HG02798 (cell line): ENCODE results near the gene SPATC1L.
"Not testable (repeated sequence)": the region's sequence is repeated elsewhere in the genome, so short reads cannot be mapped to it uniquely, and the experiment has no call there.

Source experiments
- ATAC-seq: cut with Tn5 transposase; IDR thresholded peaks from one replicate; pipeline ENCODE4 v1.9.1; 2021; ENCODE audit warnings: mild to moderate bottlenecking; ENCODE audit not compliant: unreplicated experiment, poor library complexity

SPATC1L gene

DNA sequence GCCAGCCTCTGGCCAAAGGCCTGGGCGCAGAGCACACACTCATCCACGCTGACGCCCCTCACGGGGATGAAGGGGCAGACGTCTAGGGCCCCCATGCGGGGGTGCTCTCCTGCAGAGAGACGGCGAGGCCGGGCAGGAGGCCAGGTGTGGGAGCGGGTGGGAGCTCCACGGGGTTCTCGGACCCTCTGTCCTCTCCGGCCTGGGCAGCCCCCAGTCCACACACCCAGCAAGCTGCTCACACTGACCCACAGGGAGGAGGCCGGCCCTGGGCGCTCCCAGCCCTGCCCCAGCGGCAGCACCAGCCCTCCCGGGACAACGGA is 31.4 kb downstream of the SPATC1L start:
- no peak for ATAC-seq

DNA sequence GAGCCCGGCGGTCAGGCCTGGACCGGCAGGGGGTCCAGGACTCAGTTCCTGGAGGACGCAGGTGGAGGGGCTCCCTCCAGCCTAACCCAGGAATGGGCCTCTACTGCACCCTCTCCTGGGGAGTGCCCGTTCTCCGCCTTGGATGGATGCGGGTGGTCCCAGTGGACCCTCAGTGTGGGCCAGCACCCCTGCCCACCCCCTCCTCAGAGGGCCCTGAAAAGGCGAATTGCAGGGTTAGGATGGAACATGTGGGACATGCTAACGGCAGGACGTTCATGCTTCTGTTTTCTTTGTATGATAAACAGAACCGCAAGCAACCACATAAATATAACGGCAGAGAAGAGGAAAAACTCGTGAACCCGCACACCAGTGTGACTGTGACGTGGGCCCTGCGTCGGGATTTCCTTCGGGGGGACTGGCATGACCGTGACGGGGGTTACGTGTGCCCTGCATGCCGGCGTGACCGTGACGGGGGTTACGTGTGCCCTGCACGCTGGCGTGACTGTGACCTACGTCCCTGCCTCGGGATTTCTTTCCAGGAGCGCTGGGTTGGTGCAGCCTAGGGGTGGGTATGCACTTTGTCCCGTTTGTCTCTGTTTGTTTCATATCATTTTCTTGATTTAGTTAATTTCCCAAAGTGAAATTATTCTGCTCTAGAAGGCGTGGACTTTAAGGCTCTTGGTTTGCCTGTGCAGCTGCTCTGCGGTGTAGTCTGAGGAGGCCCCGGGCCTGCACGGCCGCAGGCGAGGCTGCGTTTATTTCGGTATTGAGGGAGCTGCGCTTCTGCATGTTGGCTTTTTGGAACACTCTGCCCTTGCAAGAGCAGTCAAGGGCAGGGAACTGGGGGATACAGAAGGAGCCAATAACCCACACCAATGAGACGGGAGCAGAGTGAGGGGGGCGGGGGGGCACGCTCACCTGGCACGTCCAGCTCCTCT is 32.0 kb downstream of the SPATC1L start:
- ATAC-seq, result no peak

DNA sequence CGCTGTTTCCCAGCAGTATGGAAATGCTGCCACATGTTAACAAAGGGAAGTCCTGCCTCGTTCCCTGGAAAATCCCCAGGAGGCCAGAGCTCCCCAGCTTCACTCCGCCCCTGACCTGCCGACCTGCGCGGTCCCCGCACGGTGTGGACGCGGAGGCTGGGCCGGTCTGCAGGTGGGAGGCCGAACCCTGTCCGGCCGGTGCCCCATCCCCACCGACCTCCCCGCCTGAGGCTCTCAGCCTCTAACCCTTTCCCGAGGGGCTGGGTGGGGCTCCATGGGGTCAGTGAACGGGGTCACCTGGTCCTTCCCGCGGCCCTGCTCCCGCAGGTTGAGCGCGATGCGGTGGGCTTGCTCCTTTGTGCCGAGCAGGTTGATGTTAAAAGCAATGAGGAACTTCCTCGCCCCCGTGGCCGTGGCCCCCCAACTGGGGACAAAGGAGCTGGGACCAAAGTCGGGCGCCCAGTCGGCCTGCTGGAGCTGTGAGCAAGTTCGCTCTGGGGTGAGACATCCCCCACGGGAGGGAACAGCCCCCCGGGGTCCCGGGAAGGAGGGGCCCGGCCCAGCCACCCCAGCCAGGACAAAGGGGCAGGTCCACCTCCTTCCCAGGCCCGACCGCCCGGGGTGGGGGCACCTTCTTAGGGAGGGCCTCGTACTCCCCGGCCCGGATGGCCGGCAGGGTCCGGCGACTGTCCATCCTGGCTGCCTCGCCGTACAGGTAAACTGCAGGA is 32.8 kb downstream of the SPATC1L start:
- ATAC-seq, result no peak

DNA sequence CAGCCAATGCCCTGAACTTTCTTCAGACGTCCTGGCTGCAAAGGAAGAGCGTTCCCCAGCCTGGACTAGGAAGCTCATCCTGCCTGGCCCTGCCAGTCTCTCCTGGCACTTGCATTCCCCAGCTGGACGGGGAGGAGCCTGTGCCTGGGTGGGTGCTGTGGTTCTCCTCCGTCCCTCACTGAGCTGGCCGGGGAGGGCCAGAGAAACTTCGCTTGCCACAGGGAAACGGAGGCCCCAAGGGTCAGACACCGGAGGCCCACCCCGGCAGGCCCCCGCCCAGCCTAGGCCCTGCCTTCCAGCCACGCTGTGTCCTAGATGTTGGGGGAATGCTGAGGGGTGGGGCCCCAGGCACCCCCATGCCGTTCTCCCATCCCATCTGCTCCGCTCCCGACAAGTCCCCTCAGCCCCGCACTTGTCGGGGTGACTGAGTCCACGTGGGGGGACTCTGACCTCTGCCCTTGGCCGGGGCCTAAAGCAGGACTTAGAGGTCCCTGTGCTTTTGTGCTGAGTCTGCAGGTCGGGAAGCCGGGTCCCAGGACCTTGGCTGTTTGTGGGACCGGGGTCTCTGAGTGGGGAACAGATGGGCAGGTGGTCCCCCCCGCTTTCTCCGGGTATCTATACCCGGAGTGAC is 33.7 kb downstream of the SPATC1L start:
- no peak for ATAC-seq

DNA sequence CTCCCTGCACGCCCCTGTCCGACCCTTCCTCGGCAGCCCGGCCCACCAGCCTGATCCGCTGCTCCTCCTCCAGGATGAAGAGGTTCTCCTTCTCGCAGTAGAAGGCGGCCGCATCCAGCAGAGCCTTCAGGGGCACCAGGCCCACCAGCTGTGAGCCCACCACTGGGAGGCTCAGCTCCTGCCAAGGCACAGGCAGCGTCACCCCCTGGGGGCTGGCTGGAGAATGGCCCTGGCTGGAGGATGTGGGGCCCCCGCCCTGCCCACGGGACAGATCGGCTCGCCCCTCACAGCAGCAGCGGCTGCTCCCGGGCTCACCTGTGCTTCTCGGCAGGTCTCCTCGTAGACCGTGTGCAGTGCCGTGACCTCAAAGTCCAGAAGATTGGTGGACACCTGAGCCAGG is 34.2 kb downstream of the SPATC1L start:
- no peak for ATAC-seq

DNA sequence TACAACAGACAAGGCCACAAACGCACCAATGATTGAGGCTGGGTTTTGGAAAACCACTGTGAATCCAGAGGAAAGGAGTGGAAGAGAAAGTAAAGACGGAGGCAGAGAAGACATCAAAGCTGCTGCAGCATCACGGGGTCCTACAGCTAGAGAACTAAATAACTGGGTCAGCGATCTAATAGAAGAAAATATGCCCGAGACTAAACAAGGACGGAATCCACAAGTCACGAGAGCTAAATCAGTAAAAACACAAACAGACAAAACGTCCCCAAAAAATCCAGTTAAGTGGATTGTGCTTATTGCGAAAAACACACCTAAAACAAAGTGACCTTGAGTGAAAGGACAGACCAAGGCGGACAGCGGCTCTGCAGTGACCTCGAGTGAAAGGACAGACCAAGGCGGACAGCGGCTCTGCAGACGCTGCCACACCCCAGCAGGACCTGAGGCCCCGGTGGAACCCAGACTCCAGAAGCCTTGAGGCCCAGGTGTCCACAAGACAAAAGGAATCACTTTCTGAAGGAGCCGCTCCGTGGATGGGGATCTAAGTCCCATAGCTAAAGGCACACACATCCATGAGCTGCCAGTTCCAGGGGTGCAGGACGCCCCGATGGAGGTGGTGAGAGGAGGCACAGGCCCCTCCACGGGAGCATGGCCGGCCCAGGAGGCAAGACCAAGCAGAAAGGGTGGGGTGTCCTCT is 34.9 kb downstream of the SPATC1L start:
- no peak for ATAC-seq

DNA sequence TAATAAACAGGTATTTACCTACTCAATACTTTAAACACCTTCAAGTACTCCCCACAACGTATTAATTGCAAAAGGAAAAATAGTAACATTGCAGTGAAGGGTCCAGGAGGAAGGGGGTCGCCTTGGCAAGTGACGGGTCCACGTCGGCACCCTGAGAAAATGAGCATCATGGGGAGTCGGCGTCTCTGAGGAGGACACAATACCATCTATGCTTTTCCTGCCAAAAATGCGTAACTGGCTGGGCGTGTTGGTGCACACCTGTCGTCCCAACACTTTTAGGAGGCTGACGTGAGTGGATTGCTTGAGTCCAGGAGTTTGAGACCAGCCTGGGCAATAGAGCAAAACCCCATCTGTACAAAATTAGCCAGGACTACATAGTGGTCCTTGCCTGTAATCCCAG is 36.2 kb downstream of the SPATC1L start:
- no peak for ATAC-seq

DNA sequence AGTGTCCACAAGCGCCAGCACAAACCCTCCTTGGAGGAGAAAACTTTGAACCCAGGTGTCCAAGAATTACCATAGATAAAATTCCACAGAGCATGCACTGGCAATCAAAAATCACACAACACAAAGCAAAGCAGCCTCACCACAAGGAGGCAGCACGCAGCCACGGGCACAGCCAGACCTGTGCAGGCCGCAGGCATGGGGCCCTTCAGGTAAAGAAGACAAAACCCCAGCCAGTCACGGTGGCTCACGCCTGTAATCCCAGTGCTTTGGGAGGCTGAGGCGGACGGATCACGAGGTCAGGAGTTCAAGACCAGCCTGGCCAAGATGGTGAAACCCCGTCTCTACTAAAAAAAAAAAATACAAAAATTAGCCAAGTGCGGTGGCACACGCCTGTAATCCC is 36.8 kb downstream of the SPATC1L start:
- ATAC-seq, result not testable (repeated sequence)

DNA sequence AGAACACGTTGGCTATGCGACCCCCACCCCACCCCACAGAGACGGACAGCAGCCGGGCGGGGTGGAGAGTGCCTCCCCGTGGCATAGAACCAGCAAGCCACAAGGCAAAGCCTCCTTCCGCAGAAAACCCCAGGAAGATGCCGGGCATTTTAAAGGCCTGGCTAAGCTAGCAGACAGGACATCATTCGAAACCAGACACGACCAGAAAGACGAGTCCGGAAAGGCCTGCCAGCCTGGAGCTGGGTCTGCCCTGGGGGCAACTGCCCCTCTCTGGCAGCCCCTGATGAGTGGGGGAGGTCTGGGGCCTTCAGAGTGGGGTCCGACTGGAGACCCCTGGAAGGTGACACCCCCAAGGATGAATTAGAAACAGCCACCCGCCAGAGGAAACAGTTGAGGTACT is 37.4 kb downstream of the SPATC1L start:
- ATAC-seq, result no peak

DNA sequence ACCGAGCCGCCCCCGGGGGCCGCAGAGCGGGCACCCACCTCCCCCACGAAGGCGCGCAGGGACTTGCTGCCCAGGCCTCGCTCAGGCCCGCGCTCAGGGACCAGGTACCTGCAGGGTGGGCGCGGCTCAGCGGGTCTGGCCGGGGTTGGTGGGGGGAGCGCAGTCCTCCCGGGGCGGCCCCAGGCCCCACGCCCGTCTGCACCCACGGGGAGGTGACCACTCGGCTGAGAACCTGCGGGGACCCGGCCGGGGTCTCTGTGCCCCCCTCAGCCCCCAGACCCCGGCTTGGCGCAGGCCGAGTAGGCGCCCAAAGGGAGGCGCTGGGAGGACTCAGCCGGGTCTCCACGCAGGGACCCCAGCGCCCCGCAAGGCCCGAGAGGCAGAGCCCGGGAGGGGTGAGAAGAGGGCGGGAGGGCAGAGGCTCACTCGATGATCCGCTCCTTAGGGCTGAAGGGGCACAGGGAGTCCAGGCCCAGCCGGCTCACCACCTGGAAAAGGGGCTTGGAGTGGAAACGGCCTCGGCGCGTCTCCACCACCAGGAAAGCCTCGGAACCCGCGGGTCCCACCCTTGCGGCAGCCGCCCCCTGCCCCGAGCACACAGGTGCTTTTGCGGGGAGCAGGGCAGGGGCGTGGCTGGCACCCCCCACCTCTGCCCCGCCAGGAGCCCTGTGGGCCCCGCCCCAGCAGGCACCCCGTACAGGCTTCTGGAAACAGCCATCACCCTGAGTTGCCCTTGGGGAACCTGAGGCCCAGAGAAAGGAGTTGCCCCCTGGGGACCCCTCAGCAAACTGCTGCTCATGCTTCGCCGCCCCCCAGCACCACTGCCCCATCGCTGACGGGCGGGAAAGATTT is 38.2 kb downstream of the SPATC1L start:
- no peak for ATAC-seq

DNA sequence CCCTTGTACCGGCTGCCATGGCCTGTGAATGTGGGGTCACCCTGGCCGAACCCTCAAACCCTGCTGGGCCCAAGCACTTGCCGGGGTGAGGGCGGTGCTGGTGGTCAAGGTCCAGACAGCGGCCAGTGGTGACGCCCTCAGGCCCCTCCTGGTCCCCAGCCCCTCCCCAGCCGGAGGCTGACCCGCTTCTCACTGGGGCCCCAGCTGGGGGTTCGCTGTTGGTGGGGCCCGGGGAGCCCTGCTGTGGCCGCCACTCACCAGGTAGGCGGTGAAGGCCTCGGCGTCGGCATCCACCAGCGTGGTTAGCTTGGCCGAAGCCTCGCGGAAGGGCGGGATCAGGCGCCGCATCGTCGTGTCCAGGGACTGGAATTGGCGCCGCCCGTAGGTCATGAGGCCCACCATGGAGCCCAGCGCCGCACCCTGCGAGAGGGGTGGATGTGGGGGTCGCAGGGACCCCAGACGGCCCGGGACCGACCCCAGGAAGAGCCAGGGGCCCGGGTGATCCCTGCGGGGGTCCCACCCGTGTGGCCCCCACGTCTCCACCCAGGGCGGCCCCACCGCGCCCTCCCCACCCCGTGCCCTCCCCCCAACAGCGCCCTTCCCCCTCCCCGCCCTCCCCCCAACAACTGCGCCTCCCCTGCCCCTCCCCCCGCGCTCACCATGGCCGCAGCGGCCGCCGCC is 39.0 kb downstream of the SPATC1L start:
- no peak for ATAC-seq

DNA sequence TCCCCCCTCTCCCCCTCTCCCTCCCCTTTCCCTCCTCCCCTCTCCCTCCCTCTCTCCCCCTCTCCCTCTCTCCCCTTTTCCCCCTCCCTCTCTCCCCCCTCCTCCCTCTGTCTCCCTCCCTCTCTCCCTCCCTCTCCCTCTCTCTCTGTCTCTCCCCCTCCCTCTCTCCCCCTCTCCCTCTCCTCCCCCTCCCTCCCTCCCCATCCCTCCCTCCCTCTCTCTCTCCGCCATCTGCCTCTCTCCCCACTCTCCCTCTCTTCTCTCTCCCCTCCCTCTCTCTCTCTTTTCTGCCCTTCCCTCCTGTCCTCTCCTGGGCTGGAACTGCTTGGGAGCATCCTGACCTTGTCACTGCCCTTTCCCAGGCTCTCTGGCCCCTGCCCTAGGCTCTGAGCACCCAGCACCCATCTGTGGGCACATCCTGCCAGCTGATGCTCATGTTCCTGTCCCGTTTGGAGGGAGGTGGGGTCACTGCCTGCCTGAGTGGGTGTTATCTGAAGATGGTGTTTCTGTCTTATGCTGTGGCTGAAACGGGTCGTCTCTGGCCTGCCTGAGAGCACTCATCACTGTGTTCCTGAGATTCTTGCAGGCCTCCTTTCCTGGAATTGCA is 39.7 kb downstream of the SPATC1L start:
- no peak for ATAC-seq

DNA sequence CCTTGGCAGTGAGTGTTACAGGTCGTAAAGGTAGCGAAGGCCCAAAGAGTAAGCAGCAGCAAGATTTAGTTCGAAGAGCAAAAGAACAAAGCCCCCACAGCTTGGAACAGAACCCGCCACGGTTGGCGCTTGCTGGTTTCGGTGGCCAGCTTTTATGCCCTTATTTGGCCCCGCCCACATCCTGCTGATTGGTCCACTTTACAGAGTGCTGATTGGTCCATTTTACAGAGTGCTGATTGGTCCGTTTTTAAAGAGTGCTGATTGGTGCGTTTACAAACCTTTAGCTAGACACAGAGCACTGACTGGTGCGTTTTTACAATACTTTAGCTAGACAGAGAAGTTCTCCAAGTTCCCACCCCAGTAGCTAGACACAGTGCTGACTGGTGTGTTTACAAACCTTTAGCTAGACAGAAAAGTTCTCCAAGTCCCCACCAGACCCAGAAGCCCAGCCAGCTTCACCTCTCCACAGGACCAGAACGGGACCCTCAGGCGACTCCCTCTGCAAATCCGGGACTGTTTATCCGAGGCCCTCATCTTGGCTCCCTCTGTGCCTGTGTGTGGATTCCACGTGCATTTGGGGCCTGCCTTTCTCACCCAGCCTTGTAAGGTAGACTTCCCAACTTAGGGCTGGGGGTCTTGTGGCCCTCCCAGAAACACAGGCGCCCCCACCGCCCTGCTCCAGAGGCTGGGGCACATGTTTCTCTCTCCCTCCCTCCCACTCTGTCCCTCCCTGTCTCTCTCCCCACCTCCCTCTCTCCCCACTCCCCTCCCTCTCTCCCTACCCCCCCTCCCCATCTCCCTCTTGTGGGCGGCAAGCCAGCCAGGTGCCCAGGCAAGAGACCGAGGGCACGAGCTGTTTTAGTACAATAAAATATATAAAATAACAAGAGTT is 41.4 kb downstream of the SPATC1L start:
- no peak for ATAC-seq

DNA sequence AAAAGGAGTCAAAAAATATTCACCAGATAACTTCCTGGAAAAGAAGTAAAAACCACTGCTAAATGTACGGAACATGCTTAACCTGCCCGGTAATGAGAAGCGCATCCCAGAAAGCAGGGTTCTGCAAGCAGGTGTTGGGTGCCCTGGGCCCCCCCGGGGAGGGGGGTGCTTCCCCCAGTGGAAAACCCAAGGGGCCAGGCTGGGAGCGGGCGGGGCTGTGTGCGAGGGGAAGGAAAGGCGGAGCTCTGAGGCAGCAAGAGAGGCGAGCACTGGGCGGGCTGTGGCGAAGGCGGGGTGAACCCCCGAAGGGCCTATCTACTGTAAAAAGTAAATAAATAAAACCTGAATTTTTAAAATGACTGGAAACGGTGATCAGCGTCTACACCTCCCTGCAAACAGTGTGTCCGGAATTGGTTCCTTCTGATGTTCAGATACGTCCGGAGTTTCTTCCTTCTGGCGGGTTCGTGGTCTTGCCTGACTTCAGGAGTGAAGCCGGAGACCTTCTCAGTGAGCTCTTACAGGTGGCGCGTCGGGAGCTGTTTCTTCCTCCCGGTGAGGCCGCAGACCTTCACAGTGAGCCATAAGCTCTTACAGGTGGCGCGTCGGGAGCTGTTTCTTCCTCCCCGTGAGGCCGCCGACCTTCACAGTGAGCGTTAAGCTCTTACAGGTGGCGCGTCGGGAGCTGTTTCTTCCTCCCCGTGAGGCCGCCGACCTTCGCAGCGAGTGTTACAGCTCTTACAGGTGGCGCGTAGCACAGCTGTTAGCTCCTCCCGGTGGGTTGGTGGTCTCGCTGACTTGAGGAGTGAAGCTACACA is 42.3 kb downstream of the SPATC1L start:
- ATAC-seq, result no peak

DNA sequence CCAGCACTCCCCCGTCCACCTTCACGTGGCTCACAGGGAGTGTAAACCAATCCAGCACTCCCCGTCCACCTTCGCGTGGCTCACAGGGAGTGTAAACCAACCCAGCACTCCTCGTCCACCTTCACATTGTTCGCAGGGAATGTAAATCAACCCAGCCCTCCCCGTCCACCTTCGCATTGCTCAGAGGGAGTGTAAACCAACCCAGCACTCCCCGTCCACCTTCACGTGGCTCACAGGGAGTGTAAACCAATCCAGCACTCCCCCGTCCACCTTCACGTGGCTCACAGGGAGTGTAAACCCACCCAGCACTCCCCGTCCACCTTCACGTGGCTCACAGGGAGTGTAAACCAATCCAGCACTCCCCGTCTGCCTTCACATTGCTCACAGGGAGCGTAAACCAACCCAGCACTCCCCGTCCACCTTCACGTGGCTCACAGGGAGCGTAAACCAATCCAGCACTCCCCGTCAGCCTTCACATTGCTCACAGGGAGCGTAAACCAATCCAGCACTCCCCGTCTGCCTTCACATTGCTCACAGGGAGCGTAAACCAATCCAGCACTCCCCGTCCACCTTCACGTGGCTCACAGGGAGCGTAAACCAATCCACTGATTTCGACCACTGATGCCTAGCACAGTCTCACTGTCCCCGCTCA is 43.8 kb downstream of the SPATC1L start:
- ATAC-seq, result not testable (repeated sequence)

DNA sequence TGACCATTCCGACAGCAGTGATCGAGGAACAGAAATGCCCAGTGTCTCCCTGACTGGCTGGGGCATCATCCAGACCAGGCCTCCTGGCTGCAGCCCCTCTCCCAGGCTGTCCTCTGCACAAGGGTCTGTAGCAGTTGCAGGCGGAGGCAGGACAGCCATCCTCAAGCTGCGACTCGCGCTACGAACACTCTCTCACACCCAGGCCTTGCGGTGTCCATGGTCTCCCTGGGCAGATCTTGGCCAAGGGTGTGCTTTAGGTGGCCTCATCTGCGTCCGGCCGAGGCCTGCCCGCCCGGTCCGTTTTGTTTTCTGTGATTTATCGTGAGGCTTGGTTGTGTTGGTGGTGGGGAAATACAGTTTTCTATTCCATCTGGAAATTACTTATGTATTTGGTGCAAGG is 44.6 kb downstream of the SPATC1L start:
- ATAC-seq, result no peak
